Measurements from ENCODE around the gene GULP1.

GRCh38 chr2:188422726-188423125 lies 131.1 kb downstream of the GULP1 start:
- no peak for TF ChIP-seq POLR2AphosphoS5 (IDR thresholded peaks at IDR 0.05)
- no peak for TF ChIP-seq POLR2A (IDR thresholded peaks at IDR 0.05)
- TF ChIP-seq CTCF (IDR thresholded peaks at IDR 0.05): no peak
